HG03064 (cell line): ENCODE measurements around the gene PTPRG.

Source experiments
- ATAC-seq: cut with Tn5 transposase; IDR thresholded peaks from one replicate; pipeline ENCODE4 v1.9.1; 2021; ENCODE audit warnings: low read depth; ENCODE audit not compliant: unreplicated experiment

The PTPRG gene

DNA sequence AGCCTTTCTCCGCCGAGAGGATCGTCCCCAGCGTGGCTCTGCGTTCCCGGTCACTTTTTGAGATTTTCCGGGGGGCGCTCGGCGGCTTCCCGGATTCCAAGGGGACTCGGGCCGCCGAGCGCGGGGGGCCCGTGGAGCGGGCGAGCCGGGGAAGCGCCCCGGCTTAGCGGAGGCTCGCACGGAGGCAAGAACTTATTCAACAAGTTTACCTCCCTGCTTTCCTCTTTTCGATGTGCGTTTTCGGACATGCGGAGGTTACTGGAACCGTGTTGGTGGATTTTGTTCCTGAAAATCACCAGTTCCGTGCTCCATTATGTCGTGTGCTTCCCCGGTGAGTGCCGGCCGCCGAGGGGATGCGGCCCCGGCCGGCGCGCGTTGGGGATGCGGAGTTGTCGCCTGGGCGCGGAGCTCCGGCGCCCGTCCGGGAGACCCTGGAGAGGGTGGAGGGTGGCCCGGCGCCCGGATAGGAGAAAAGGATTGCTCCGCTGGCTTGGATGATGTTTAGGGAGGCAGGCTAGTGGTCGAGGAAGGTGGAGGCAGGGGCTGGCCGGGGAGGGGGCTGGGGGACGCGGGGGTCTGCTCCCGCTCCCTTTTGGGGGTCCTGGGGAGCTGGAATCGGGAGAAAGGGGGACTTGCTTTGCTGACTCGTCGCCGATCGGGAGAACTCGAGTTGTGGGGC, 810 bp downstream of the PTPRG start:
- ATAC-seq = no peak

- ATAC-seq = no peak
Measured at GRCh38 chr3:61562721-61563312, 1.4 kb downstream of the PTPRG start.

DNA sequence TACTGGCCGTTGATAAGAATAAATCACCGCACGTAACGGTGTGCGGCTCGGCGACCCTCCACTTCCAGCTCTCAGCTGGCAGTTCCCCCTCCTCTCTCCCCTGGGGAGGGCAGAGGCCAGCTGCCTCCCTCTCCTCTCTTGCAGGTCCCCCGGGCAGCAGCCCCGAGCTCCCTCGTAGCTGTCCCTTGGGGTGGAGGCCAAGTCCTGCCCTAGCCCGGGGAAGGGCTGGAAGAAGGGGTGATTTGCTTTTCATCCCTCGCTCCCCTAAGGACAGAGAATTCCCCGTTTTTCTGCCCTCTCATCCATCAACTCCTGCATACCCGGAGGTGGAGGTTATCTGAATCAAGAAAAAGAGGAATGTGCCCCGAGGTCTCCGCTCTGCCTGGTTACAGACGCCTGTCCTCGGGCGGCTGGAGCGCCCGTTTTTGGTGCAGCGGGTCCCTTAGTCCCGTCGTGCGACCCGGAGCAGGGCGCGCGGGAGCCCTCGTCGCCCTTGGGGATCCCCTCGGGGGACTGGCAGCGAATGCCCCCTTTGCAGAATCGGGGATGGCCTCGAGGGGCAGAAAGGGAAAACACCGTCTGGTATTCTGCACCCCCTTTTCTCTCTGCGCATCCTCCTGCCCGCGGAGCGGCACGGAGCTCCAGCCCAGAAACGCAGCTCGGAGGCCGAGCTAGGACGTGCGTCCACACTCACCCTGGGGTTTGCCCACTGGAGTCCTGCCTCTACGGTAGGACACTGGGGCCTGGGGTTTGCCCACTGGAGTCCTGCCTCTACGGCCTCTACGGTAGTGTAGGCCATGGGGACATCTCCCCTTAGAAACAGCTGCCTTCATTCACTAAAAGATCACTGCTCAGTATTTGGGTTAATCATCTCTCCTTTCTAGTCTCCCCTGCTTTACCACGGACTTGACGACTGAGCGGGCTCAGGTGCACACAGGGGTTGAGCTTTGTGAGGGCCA, 2.2 kb downstream of the PTPRG start:
- no peak for ATAC-seq

GRCh38 chr3:61564395-61565059, 3.2 kb downstream of the PTPRG start:
- ATAC-seq = no peak

DNA sequence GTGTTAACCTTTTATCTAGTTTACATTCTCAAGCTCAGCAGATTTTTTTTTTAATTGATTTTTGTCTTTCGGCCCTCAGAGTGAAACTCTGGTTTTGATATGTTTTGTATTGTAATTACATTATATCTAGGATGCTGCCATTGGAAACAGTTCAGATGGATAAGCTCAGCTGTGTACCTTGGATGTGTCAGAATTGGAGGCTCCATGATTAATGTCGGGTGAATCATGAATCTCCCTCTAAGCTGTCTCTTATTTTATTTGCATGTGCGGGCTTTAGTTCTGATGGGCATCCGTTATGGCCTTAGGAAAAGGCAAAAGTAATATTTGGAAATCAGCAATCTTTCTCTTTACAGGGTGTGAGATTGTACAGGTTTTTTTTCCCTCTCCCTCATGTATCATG, 4.2 kb downstream of the PTPRG start:
- ATAC-seq = no peak

GRCh38 chr3:61568127-61568526, 6.8 kb downstream of the PTPRG start:
- ATAC-seq = no peak

DNA sequence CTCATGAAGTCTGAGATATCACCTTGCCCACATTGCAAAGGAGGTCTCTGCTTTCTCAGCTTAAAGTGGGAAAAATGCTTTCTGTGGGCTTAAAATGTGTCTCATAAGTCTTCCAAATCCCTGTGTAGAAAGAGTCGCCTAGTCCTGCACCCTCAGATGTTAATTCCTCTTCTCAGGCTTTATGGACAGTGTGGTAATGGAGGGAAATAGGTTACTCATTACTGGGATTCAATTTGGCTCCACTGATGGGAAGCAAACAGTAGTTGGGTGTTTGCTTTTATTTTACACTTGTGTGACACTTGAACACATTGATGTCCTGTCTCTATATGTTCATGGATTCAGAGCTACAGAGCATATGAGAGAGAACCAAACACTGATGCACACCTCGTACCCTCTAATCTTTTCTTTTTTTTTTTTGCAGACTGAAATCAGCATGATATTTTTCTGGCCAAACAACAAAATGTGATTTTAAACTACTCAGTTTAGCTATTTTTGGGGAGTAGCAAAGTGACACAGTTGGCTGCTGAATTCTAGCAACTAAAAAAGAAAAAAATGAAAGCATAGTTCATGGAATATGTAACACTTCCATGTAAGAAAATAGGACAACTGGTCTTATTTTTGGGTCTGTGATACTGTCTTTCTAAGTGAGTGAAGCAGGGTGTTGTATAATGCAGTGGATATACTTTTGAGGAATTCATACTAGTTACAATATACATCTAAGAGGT, 8.6 kb downstream of the PTPRG start:
- ATAC-seq = no peak

DNA sequence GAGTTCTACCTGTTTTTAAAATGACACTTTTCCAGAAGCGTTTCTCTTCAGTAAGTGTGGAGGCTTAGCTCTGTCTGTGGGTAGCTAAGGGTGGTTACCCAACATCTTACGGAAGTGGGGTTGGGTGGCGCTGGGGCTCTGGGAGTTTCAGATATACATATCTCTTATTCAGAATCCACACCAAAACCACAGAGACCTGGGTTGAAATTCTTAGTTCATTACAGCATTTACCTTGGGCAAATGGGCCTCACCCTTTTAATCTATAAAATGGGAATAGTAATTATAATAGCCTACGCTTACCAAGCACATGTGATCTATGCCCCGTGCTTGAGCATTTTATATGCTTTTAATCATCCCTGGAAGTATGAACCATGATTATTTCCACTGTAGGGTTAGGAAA, 9.4 kb downstream of the PTPRG start:
- ATAC-seq = no peak

DNA sequence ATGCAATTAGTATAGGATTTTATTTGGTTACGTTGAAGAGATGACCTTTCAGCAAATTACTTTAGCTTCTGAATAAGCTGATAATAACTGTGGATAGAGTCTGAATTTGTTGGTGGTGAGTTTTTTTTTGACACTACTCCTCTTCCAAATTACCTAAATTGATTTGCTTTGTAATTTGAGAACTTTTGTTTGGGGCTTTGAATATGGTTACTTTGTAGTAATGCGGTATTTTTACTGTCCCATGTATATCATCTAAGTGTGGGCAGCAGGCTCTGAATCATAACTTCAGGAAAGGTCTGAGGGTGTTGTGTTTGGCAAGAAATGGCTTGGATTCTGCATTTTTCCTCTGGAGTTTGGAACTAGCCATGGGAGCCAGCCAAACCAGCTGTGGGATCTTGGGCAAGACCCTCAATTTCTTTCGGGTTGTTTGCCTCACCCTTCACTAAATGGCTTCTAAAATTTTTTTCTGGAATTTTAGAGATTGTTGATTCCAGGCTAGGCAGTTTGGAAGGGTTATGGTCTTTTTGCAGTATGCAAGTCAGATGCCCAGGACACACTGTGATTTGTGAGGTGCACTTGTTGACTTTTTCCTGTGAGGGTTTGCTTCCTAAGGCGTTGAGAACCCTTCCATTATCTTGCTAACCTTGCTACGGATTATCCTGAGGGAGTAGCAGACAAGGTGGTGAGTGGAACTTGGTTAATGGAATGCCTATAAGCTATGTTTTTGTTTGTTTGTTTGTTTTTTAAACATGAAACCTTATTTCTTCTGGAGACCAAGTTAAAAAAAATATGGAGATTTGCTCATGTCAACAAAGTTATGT, 10.4 kb downstream of the PTPRG start:
- no peak for ATAC-seq

DNA sequence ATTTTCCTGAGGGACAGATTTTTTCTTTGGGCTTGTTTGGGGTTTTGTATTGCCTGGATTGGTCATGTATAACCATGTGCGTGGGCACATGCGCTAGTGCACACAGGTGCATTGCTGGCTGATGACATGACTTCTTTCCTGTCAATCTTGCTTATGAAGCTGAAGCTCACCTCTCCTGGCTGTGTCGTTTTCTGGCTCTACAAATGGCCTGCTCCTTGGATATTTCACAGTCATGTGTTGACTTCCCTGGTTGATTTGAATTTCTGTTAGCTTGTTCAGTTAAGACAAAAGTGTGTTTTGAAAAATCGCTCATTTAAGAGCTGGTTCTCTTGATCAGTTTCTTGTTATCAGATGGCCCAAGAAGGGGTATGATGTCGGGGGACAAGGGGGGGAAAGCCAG, 11.5 kb downstream of the PTPRG start:
- ATAC-seq = no peak

- no peak for ATAC-seq
Measured at GRCh38 chr3:61573441-61573840, 12.1 kb downstream of the PTPRG start.

DNA sequence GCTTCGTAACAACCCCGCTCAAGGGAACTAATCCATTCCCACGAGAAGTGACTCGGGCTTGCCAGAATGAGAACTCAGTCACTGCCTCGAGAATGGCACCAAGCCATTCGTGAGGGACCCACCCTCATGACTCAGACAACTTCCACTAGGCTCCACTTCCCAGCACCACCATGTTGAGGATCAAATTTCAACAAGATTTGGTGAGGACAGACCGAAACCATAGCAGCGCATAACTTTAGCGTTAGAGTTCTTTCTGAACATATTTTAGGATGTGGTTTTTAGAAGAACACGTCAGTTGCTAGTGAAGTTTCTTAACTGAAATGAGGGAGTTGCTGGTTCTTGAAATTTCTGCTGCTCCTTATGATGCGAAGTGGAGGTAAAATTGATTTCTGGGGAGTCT, 13.5 kb downstream of the PTPRG start:
- ATAC-seq = no peak

GRCh38 chr3:61575893-61576292, 14.5 kb downstream of the PTPRG start:
- ATAC-seq = no peak

- no peak for ATAC-seq
Measured at GRCh38 chr3:61577760-61578159, 16.4 kb downstream of the PTPRG start.

DNA sequence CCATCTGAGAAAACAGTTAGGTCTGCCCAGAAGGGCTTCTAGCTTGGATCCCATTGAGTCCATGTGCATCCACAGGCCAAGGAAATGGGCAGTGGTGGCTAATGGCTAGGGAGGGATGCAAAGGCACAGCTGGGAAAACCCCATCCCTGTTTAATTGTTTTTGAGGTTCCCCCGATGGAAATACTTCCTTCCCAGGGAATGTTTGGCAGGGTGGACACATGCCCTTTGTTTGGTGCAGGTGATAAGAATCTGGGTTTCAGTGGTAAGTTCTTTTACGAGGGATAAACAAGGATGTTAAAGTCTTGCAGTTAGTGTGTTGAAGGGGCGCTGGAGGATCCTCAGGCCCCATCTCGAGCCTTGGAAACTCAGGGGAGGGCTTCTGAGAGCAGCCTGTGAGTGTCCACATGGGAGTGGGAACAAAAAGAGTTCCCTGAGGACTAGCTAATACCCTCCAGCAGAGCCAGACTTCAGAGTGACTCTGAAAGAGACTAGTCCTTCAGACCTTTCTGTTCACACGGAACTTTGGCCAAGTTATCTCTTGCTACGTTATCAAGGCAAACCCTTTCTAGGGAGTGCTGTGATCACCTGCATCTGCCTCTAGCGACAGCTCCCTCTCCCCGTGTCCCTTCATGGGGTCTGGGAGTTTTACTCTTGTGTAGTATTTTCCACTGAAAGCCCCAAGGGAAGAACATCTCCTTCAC, 17.4 kb downstream of the PTPRG start:
- ATAC-seq = no peak

DNA sequence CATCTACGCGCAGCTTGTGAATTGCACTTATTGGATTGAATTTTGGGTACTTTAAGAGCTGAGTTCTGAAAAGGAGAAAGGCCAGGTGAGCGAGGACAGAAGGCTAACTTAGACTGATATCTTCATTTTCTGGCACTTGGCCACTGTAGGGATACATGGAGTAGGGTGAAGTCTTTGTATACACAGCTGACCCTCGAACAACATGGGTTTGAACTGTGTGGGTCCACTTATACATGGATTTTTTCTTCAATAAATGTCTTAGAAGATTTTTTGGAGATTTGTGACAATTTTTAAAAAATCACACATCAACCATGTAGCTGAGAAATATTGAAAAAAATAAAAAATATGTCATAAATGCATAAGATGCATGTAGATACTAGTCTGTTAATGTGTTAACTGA, 18.3 kb downstream of the PTPRG start:
- ATAC-seq = no peak

DNA sequence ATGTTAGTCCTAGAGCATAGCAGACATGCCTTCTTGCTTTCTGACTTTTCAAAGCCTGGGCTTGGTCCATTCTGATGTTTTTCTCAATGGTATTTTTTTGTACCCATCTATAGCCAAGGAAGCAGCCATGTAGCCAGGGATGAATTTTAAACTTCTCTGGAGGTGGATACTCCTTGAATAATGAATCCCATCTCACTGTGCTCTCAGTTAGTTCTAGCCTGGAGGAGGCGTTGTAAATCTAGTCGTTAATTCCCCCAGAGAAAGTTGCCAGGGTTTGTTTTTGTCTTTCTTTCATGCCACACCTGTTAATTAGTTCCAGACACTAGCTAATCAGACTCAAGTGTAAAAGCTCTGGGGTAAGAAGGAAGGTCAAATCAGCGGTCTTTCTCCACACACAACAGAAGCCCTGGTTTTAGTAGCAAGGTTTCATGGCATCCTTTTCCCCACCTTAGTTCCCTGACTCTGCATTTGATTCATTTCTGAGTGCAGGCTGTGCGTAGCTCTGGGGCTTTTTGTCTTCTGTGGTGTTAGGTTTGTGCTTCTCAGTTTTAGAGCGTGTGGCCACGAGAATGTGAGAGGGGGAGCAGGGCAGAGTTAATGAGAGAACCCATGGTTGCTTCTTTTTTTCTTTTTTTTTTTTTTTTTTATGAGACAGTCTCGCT, 19.7 kb downstream of the PTPRG start:
- ATAC-seq = no peak

- no peak for ATAC-seq
Measured at GRCh38 chr3:61582287-61582686, 20.9 kb downstream of the PTPRG start.
